ENCODE data around the gene PRDM15. TPM values are rescaled to one million over a fixed set of nuclear protein-coding genes. Genes with fewer than 3 reads are reported as not detected.
"Not testable (repeated sequence)": the region's sequence is repeated elsewhere in the genome, so short reads cannot be mapped to it uniquely, and the experiment has no call there.

Gene PRDM15
- total RNA-seq, 8 experiments from 2014 or later: 2.9 to 9.9 (median 4.7) TPM

GRCh38 chr21:41800425-41801320, 78.5 kb downstream of the PRDM15 start:
- no peak overlapping the region for H3K27ac ChIP-seq
- peaks cover 0 to 3% of the 10 kb centered on the region in 2 donors for H3K4me1 ChIP-seq (replicated peaks in 1 of 2)
- in situ Hi-C loops (cut with MboI; ENCODE audit: low pct_unique_long_range_greater_than_20kb in 2 of 9, low sequenced_read_pairs in 9 of 9, unreplicated experiment in 9 of 9): loop anchor here in 1 of 9 experiments (25.0 kb wide), 2 partner anchors 112 to 188 kb away; no protein-coding TSS in a partner anchor
- no peak overlapping the region for H3K4me3 ChIP-seq
- WGBS, 10 experiments: 74 to 100% (median 89%) methylated on average over 1 to 19 of the region's 24 CpGs
- ATAC-seq (replicated peaks in 6 of 8): no peak

GRCh38 chr21:41799763-41800162, 79.4 kb downstream of the PRDM15 start:
- no peak overlapping the region for H3K27ac ChIP-seq
- no peak overlapping the region for H3K4me3 ChIP-seq
- in situ Hi-C loops (cut with MboI; ENCODE audit: low pct_unique_long_range_greater_than_20kb in 2 of 9, low sequenced_read_pairs in 9 of 9, unreplicated experiment in 9 of 9): loop anchor here in 7 of 9 experiments (25.0 kb wide), 3 partner anchors 113 to 512 kb away; no protein-coding TSS in a partner anchor
- WGBS, 10 experiments: 100% methylated on average over 1 of the region's 7 CpGs; no CpG with 5 or more reads in 9 of the 10 experiments
- peaks cover 0 to 3% of the 10 kb centered on the region in 2 donors for H3K4me1 ChIP-seq (replicated peaks in 1 of 2)
- no peak for ATAC-seq (replicated peaks in 6 of 8)

- WGBS, 10 experiments: 87 to 100% (median 93%) methylated on average over 3 to 13 of the region's 20 CpGs; no CpG with 5 or more reads in 4 of the 10 experiments
- H3K4me1 ChIP-seq (replicated peaks in 1 of 2): peaks cover 0 to 3% of the 10 kb centered on the region in 2 donors
- in situ Hi-C loops (cut with MboI; ENCODE audit: low pct_unique_long_range_greater_than_20kb in 2 of 9, low sequenced_read_pairs in 9 of 9, unreplicated experiment in 9 of 9): loop anchor here in 6 of 9 experiments (25.0 kb wide), 2 partner anchors 186 to 511 kb away; no protein-coding TSS in a partner anchor
Measured at GRCh38 chr21:41798326-41798725, 80.8 kb downstream of the PRDM15 start.

GRCh38 chr21:41796476-41797080, 82.6 kb downstream of the PRDM15 start:
- in situ Hi-C loops (cut with MboI; ENCODE audit: low pct_unique_long_range_greater_than_20kb in 2 of 9, low sequenced_read_pairs in 9 of 9, unreplicated experiment in 9 of 9): loop anchor here in 6 of 9 experiments (25.0 kb wide), 2 partner anchors 184 to 509 kb away; no protein-coding TSS in a partner anchor

More at GRCh38 chr21:41798326-41798725, 80.8 kb downstream of the PRDM15 start:
- no peak for ATAC-seq (replicated peaks in 6 of 8)
- Histone ChIP-seq H3K4me3 (no peak overlapping the region), H3K27ac (no peak overlapping the region)

GRCh38 chr21:41795726-41796125, 83.4 kb downstream of the PRDM15 start:
- in situ Hi-C loops (cut with MboI; ENCODE audit: low pct_unique_long_range_greater_than_20kb in 2 of 9, low sequenced_read_pairs in 9 of 9, unreplicated experiment in 9 of 9): loop anchor here in 6 of 9 experiments (25.0 kb wide), 2 partner anchors 183 to 508 kb away; no protein-coding TSS in a partner anchor
- H3K4me1 ChIP-seq (replicated peaks in 1 of 2): peaks cover 0 to 3% of the 10 kb centered on the region in 2 donors
- ATAC-seq (replicated peaks in 6 of 8): no peak
- H3K4me3 ChIP-seq: no peak overlapping the region
- H3K27ac ChIP-seq: no peak overlapping the region
- WGBS, 10 experiments: 14 to 75% (median 61%) methylated on average over 1 to 3 of the region's 3 CpGs; no CpG with 5 or more reads in 6 of the 10 experiments

More at GRCh38 chr21:41796476-41797080, 82.6 kb downstream of the PRDM15 start:
- Histone ChIP-seq H3K4me3 (no peak overlapping the region), H3K27ac (no peak overlapping the region), H3K4me1 (replicated peaks in 1 of 2) (peaks cover 0 to 3% of the 10 kb centered on the region in 2 donors)
- no peak for ATAC-seq (replicated peaks in 6 of 8)
- 60 to 100% (median 93%) methylated on average over 1 to 5 of the region's 14 CpGs; no CpG with 5 or more reads in 3 of the 10 experiments for WGBS, 10 experiments

- Histone ChIP-seq H3K27ac (no peak overlapping the region), H3K4me1 (replicated peaks in 1 of 2) (peaks cover 0 to 3% of the 10 kb centered on the region in 2 donors), H3K4me3 (no peak overlapping the region)
- in situ Hi-C loops (cut with MboI; ENCODE audit: low pct_unique_long_range_greater_than_20kb in 2 of 9, low sequenced_read_pairs in 9 of 9, unreplicated experiment in 9 of 9): loop anchor here in 6 of 9 experiments (25.0 kb wide), 2 partner anchors 182 to 507 kb away; no protein-coding TSS in a partner anchor
- WGBS, 10 experiments: 80 to 100% (median 90%) methylated on average over 2 to 8 of the region's 10 CpGs; no CpG with 5 or more reads in 4 of the 10 experiments
- ATAC-seq (replicated peaks in 6 of 8): no peak
Measured at GRCh38 chr21:41794600-41794999, 84.5 kb downstream of the PRDM15 start.

- Histone ChIP-seq H3K27ac (no peak overlapping the region), H3K4me3 (no peak overlapping the region), H3K4me1 (replicated peaks in 1 of 2) (peaks cover 0 to 3% of the 10 kb centered on the region in 2 donors)
- WGBS, 10 experiments: 71 to 100% (median 91%) methylated on average over 1 to 3 of the region's 3 CpGs
- in situ Hi-C loops (cut with MboI; ENCODE audit: low pct_unique_long_range_greater_than_20kb in 2 of 9, low sequenced_read_pairs in 9 of 9, unreplicated experiment in 9 of 9): loop anchor here in 6 of 9 experiments (25.0 kb wide), 2 partner anchors 180 to 505 kb away; no protein-coding TSS in a partner anchor
- ATAC-seq (replicated peaks in 6 of 8): no peak
Measured at GRCh38 chr21:41792711-41793110, 86.4 kb downstream of the PRDM15 start.

GRCh38 chr21:41786509-41786987, 92.6 kb downstream of the PRDM15 start:
- in situ Hi-C loops (cut with MboI; ENCODE audit: low pct_unique_long_range_greater_than_20kb in 2 of 9, low sequenced_read_pairs in 9 of 9, unreplicated experiment in 9 of 9): loop anchor here in 6 of 9 experiments (25.0 kb wide), 2 partner anchors 174 to 499 kb away; no protein-coding TSS in a partner anchor
- 7 to 100% (median 51%) methylated on average over 1 to 11 of the region's 13 CpGs for WGBS, 10 experiments
- no peak overlapping the region for H3K4me3 ChIP-seq
- no peak overlapping the region for H3K27ac ChIP-seq
- peak in 3 of 8 experiments; percentile 16 to 56 (median 25) for ATAC-seq (replicated peaks in 6 of 8)
- no peaks in the 10 kb centered on the region for H3K4me1 ChIP-seq (replicated peaks in 1 of 2)

- in situ Hi-C loops (cut with MboI; ENCODE audit: low pct_unique_long_range_greater_than_20kb in 2 of 9, low sequenced_read_pairs in 9 of 9, unreplicated experiment in 9 of 9): loop anchor here in 6 of 9 experiments (25.0 kb wide), 2 partner anchors 173 to 498 kb away; no protein-coding TSS in a partner anchor
- not testable (repeated sequence) for H3K4me1 ChIP-seq (replicated peaks in 1 of 2); H3K4me3 ChIP-seq; H3K27ac ChIP-seq; ATAC-seq (replicated peaks in 6 of 8)
- WGBS, 10 experiments: 43 to 100% (median 91%) methylated on average over 2 to 12 of the region's 12 CpGs; no CpG with 5 or more reads in 2 of the 10 experiments
Measured at GRCh38 chr21:41785262-41785661, 93.9 kb downstream of the PRDM15 start.

GRCh38 chr21:41784456-41785102, 94.6 kb downstream of the PRDM15 start:
- Histone ChIP-seq H3K4me3 (no peak overlapping the region), H3K27ac (no peak overlapping the region), H3K4me1 (replicated peaks in 1 of 2) (no peaks in the 10 kb centered on the region)
- ATAC-seq (replicated peaks in 6 of 8): no peak
- in situ Hi-C loops (cut with MboI; ENCODE audit: low pct_unique_long_range_greater_than_20kb in 2 of 9, low sequenced_read_pairs in 9 of 9, unreplicated experiment in 9 of 9): loop anchor here in 6 of 9 experiments (25.0 kb wide), 2 partner anchors 172 to 497 kb away; no protein-coding TSS in a partner anchor
- 47 to 100% (median 86%) methylated on average over 1 to 12 of the region's 15 CpGs for WGBS, 10 experiments

- in situ Hi-C loops (cut with MboI; ENCODE audit: low pct_unique_long_range_greater_than_20kb in 2 of 9, low sequenced_read_pairs in 9 of 9, unreplicated experiment in 9 of 9): loop anchor here in 6 of 9 experiments (25.0 kb wide), 2 partner anchors 171 to 496 kb away; no protein-coding TSS in a partner anchor
- 20 to 82% (median 59%) methylated on average over 1 to 12 of the region's 18 CpGs; no CpG with 5 or more reads in 3 of the 10 experiments for WGBS, 10 experiments
- Histone ChIP-seq H3K4me3 (no peak overlapping the region), H3K4me1 (replicated peaks in 1 of 2) (no peaks in the 10 kb centered on the region), H3K27ac (no peak overlapping the region)
- peak in 7 of 8 experiments; percentile 27 to 80 (median 63) for ATAC-seq (replicated peaks in 6 of 8)
Measured at GRCh38 chr21:41783476-41784180, 95.5 kb downstream of the PRDM15 start.

All from motor neuron (in vitro differentiated cells).